GM18519 (cell line): ENCODE data around the gene TRAF3.

Experiments used
- ATAC-seq: cut with Tn5 transposase; IDR thresholded peaks from one replicate; pipeline ENCODE4 v1.9.1; 2021; ENCODE audit warnings: mild to moderate bottlenecking, moderate library complexity; ENCODE audit not compliant: unreplicated experiment, low FRiP score

The TRAF3 gene

GRCh38 chr14:102947321-102948103 is 170.3 kb downstream of the TRAF3 start:
- no peak for ATAC-seq

DNA sequence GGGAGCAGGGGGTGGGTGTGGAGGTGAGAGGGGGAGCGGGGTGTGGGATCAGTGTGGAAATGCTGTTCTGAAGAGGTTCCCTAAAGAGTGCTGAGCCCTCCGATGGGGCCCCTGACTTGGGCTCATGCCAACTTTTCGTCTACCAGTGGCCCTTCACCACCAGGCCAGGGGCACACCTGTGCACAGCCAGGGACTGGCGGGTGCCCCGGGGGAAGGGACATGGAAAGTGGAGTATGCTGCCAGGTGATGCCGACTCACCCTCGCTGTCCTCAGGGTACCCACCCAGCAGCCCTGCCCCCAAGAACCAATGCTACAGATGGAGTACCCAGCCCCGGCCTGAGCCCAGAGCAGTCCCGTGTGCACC is 171.4 kb downstream of the TRAF3 start:
- ATAC-seq, result no peak

GRCh38 chr14:102949062-102949800 is 172.0 kb downstream of the TRAF3 start:
- no peak for ATAC-seq

GRCh38 chr14:102949801-102950451 is 172.7 kb downstream of the TRAF3 start:
- ATAC-seq, result no peak

- no peak for ATAC-seq
Measured at GRCh38 chr14:102951034-102951433, 173.8 kb downstream of the TRAF3 start.

- no peak for ATAC-seq
Measured at GRCh38 chr14:102951799-102952198, 174.6 kb downstream of the TRAF3 start.

DNA sequence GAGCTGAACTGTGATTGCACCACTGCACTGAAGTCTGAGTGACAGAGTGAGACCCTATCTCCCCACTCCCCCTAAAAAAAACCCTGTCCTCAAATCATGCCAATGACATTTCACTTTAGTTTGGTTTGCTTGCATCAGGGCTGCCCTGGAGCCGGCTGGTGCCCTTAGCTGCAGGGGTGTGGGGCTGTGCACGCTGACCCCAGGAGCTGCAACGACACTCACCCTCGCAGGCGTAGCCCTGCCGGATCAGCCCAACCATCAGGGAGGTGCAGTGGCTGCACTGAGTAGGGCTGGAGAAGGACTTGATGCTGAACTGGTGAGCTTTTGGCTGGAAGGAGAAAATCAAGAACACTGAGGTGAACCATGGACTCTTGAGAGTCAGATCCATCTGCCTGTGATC is 175.0 kb downstream of the TRAF3 start:
- no peak for ATAC-seq

DNA sequence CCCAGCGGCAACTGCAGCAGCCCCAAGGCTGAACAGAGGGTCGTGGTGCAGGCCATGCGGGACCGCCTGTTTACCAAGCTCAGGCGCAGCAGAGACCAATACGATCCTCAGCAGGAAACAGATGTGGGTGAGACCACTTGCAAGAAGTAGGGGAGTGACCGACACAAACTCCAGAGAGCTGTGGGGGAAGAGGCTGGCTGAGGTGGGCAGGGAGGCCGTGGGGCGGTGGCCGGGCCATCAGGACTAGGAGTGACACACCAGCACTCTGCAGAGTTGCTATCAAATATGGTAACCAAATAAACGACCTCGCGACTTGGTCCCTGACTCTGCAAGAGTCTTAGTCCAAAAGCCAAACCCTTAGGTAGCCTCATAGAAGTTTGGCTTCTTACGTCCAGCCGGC is 175.9 kb downstream of the TRAF3 start:
- no peak for ATAC-seq

GRCh38 chr14:102954081-102954789 is 177.0 kb downstream of the TRAF3 start:
- no peak for ATAC-seq

GRCh38 chr14:102955636-102956408 is 178.6 kb downstream of the TRAF3 start:
- ATAC-seq, result no peak

DNA sequence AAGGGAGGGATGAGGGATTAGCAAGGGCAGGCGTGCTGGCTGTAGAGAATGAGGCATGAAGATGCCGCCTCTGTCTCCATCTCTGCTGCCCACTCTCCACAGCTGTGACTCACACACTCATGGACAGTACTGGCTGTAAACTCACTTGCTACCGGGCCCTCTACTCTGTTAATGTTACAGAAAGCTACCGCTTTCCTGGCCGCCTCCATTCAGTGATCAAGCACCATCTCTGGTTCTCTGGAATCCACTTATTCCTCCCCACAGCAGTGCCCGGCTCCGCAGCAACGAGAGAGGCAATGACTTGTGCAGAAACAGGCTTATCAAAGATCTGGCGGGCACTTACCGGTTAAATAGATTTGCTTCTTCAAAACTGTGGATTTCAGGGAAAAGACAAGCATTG is 180.0 kb downstream of the TRAF3 start:
- no peak for ATAC-seq

GRCh38 chr14:102958461-102958860 is 181.2 kb downstream of the TRAF3 start:
- no peak for ATAC-seq
